Effector CD8-positive, alpha-beta T cell (primary cell): Measurements from ENCODE around the gene HOTAIR.

Experiments used
- DNase-seq: peaks from one replicate; lab custom pipeline; 2025; lab: John Stamatoyannopoulos, UW

HOTAIR gene

GRCh38 chr12:54000116-54001114 lies 25.7 kb upstream of the HOTAIR start, which contains the start of gene HOXC9:
TSS of gene HOXC9 (plus strand) at chr12:54000161. CDS start at chr12:54000189, 28 bp downstream.
- no peak for DNase-seq

GRCh38 chr12:53999559-54000115 lies 24.9 kb upstream of the HOTAIR start:
- DNase-seq = no peak

- DNase-seq = no peak
Observed at GRCh38 chr12:53998900-53999236, 24.1 kb upstream of the HOTAIR start.

- no peak for DNase-seq
Observed at GRCh38 chr12:53998110-53998899, 23.6 kb upstream of the HOTAIR start.

GRCh38 chr12:53997204-53998109 lies 22.7 kb upstream of the HOTAIR start:
- DNase-seq = no peak

- no peak for DNase-seq
Observed at GRCh38 chr12:53996240-53997203, 21.8 kb upstream of the HOTAIR start.

GRCh38 chr12:53995378-53996239 lies 20.9 kb upstream of the HOTAIR start:
- DNase-seq = no peak

- DNase-seq = no peak
Observed at GRCh38 chr12:53995002-53995377, 20.2 kb upstream of the HOTAIR start.

- no peak for DNase-seq
Observed at GRCh38 chr12:53994264-53995001, 19.7 kb upstream of the HOTAIR start.

- DNase-seq = no peak
Observed at GRCh38 chr12:53994009-53994263, 19.2 kb upstream of the HOTAIR start.

GRCh38 chr12:53993162-53994008 lies 18.6 kb upstream of the HOTAIR start:
- DNase-seq = no peak

- DNase-seq = no peak
Observed at GRCh38 chr12:53992377-53992889, 17.7 kb upstream of the HOTAIR start.

- DNase-seq = no peak
Observed at GRCh38 chr12:53991077-53991460, 16.3 kb upstream of the HOTAIR start.

GRCh38 chr12:53990311-53991076 lies 15.7 kb upstream of the HOTAIR start:
- DNase-seq = no peak

GRCh38 chr12:53989227-53990113 lies 14.7 kb upstream of the HOTAIR start:
- no peak for DNase-seq
